CD4-positive, alpha-beta T cell treated with Interleukin-4 for 1 hour (primary cell): Measurements from ENCODE around the gene CHMP4A.

Experiments
- DNase-seq, 2 donors: peaks; one replicate each; pipeline ENCODE4 v3.0.0-alpha.2; 2020 to 2022

The CHMP4A gene

GRCh38 chr14:24194873-24195185 lies 18.5 kb downstream of the CHMP4A start:
- DNase-seq, result no peak

GRCh38 chr14:24194186-24194872 lies 19.0 kb downstream of the CHMP4A start:
- DNase-seq, result no peak

GRCh38 chr14:24192933-24193332 lies 20.4 kb downstream of the CHMP4A start:
- DNase-seq, result no peak

GRCh38 chr14:24190416-24190815 lies 22.9 kb downstream of the CHMP4A start:
- DNase-seq, result no peak

GRCh38 chr14:24189460-24189859 lies 23.8 kb downstream of the CHMP4A start:
- DNase-seq, result no peak

- no peak for DNase-seq
These were observed 24.3 kb downstream of the CHMP4A start for GRCh38 chr14:24189059-24189375.

- DNase-seq, result peak; percentile 97
These were observed 24.8 kb downstream of the CHMP4A start, which contains the start of gene IPO4 for GRCh38 chr14:24188251-24189058. Gene IPO4, minus strand, starts transcription at chr14:24188816. Its CDS starts 29 bp downstream, at chr14:24188787.

GRCh38 chr14:24187539-24187915 lies 25.8 kb downstream of the CHMP4A start:
- no peak for DNase-seq

- no peak for DNase-seq
These were observed 26.3 kb downstream of the CHMP4A start for GRCh38 chr14:24186831-24187538.

- DNase-seq, result no peak
These were observed 27.5 kb downstream of the CHMP4A start for GRCh38 chr14:24185741-24186140.

GRCh38 chr14:24185026-24185425 lies 28.3 kb downstream of the CHMP4A start:
- no peak for DNase-seq

GRCh38 chr14:24184104-24184970 lies 29.0 kb downstream of the CHMP4A start:
- DNase-seq, result no peak

GRCh38 chr14:24183014-24183481 lies 30.2 kb downstream of the CHMP4A start:
- DNase-seq, result no peak

- DNase-seq, result no peak
These were observed 31.0 kb downstream of the CHMP4A start for GRCh38 chr14:24182110-24182882.

GRCh38 chr14:24181371-24182077 lies 31.8 kb downstream of the CHMP4A start:
- DNase-seq, result no peak

- no peak for DNase-seq
These were observed 33.1 kb downstream of the CHMP4A start for GRCh38 chr14:24179961-24180796.

- DNase-seq, result no peak
These were observed 33.9 kb downstream of the CHMP4A start for GRCh38 chr14:24179294-24179960.

- no peak for DNase-seq
These were observed 34.7 kb downstream of the CHMP4A start for GRCh38 chr14:24178399-24179178.

- DNase-seq, result no peak
These were observed 35.4 kb downstream of the CHMP4A start for GRCh38 chr14:24177891-24178290.
